Measurements from ENCODE around the gene TAF1B.

DNA sequence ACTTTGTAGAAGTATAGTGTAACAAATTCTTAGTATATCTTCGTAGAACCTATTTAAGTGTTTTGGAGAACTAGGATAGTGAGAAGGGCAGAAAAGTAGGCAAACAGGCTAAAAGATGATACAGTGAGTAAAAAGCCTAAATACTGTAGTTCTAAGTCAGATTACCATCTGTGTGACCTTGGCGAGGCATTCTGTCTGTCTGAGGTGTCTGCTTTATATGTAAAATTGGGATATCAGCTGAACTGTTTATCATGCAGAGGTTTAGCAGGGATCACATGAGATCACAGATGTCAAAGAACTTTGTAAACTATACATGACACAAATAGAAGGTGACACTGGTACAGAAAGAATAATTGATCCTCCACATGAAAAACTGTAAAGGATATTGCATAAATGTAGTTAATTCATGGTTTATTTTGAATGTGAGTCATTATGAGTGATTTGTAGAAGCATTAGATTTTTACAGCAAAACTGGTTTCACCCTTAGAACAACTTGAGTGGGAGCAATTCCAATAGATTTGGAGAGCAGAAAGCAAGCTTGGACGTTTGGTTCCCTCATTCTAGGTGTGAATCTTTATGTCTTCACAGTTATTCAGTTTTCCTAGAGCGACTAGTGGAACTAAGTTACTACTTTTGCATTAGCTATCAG, 41.9 kb downstream of the TAF1B start:
- TF ChIP-seq, protein P1, sequence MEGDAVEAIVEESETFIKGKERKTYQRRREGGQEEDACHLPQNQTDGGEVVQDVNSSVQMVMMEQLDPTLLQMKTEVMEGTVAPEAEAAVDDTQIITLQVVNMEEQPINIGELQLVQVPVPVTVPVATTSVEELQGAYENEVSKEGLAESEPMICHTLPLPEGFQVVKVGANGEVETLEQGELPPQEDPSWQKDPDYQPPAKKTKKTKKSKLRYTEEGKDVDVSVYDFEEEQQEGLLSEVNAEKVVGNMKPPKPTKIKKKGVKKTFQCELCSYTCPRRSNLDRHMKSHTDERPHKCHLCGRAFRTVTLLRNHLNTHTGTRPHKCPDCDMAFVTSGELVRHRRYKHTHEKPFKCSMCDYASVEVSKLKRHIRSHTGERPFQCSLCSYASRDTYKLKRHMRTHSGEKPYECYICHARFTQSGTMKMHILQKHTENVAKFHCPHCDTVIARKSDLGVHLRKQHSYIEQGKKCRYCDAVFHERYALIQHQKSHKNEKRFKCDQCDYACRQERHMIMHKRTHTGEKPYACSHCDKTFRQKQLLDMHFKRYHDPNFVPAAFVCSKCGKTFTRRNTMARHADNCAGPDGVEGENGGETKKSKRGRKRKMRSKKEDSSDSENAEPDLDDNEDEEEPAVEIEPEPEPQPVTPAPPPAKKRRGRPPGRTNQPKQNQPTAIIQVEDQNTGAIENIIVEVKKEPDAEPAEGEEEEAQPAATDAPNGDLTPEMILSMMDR (IDR thresholded peaks at IDR 0.05): no peak
- no peak for TF ChIP-seq POLR2A (IDR thresholded peaks at IDR 0.05)

All from esophagus squamous epithelium (tissue), 4 donors.